ENCODE results near the gene DVL2.

DNA sequence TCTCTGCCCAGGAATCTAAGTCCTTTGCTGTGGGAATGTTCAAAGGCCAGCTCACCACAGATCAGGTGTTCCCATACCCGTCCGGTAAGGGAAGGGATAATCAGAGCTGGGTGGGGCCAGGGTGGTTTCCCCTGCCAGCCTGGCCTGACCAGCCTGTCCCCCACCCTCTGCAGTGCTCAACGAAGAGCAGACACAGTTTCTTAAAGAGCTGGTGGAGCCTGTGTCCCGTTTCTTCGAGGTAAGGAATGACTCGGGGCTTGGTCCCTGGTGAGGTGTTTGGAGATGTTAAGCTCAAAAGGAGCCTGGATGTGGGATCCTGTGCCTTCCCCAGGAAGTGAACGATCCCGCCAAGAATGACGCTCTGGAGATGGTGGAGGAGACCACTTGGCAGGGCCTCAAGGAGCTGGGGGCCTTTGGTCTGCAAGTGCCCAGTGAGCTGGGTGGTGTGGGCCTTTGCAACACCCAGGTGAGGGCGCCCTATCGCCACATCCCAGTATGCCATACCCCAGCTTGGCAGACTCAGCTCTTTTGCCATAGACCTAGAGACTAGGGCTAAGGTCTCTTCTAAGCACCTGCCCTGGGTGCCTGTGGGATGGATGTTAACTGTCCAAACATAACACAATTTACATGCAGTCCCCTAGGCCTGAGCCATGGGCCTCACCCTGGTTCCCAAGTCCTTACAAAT lies 13.6 kb downstream of the DVL2 start:
- TF ChIP-seq, protein P1, sequence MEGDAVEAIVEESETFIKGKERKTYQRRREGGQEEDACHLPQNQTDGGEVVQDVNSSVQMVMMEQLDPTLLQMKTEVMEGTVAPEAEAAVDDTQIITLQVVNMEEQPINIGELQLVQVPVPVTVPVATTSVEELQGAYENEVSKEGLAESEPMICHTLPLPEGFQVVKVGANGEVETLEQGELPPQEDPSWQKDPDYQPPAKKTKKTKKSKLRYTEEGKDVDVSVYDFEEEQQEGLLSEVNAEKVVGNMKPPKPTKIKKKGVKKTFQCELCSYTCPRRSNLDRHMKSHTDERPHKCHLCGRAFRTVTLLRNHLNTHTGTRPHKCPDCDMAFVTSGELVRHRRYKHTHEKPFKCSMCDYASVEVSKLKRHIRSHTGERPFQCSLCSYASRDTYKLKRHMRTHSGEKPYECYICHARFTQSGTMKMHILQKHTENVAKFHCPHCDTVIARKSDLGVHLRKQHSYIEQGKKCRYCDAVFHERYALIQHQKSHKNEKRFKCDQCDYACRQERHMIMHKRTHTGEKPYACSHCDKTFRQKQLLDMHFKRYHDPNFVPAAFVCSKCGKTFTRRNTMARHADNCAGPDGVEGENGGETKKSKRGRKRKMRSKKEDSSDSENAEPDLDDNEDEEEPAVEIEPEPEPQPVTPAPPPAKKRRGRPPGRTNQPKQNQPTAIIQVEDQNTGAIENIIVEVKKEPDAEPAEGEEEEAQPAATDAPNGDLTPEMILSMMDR (IDR thresholded peaks at IDR 0.05; ENCODE audit: low read depth, low read length, poor library complexity, severe bottlenecking) = peak; percentile 58
- no peak for TF ChIP-seq EZH2phosphoT487 (IDR thresholded peaks at IDR 0.05; ENCODE audit: borderline replicate concordance, low read length)
